HG02973 (cell line): ENCODE measurements around the gene PTTG1.

Source experiments
- ATAC-seq: cut with Tn5 transposase; IDR thresholded peaks from one replicate; pipeline ENCODE4 v1.9.1; 2021; ENCODE audit warnings: moderate library complexity; ENCODE audit not compliant: unreplicated experiment

The PTTG1 gene

GRCh38 chr5:160421625-160422258, at the start of gene PTTG1:
Gene PTTG1, plus strand, starts transcription at chr5:160421855. Its CDS starts 458 bp downstream, at chr5:160422313.
- ATAC-seq, result peak; percentile 61

- ATAC-seq, result no peak
Measured at GRCh38 chr5:160375166-160375565, 46.5 kb upstream of the PTTG1 start.

- ATAC-seq, result no peak
Measured at GRCh38 chr5:160375701-160376100, 46.0 kb upstream of the PTTG1 start.

- no peak for ATAC-seq
Measured at GRCh38 chr5:160376416-160376815, 45.2 kb upstream of the PTTG1 start.

DNA sequence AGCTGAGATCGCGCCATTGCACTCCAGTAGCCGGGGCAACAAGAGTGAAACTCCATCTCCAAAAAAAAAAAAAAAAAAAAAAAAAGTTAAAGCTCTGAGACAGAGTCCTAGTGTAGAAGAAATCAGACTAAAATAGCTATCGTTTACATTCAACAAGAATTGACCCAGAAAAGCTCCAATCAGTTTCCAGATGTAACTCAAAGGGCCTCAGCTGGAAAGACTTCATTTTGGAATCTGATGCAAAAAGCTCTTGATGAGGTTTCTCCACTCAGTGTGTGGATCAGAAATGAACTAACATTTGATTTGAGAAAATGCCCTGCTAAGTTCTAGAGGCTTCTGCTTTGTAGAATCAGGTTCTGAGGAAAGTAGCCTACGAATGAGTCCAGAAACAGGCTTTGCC, 44.0 kb upstream of the PTTG1 start:
- no peak for ATAC-seq

DNA sequence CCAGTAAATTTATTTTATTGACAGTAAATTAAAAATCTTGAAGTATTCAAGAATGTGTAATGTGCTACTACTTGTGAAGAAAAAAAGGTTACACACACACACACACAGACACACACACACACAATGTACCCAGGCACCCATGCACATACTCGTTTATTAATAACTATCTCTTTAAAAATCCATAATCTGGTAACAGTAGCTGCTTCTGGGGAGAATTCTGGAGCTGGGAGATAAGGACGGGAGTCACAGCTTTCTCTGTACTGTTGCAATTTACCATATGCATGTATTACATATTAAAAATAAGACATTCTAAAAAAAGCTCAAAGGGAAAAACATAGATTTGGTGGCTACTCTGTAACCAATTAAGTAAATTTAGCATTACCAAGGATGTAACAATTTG, 43.3 kb upstream of the PTTG1 start:
- no peak for ATAC-seq

GRCh38 chr5:160379511-160379910, 42.1 kb upstream of the PTTG1 start:
- ATAC-seq, result no peak

DNA sequence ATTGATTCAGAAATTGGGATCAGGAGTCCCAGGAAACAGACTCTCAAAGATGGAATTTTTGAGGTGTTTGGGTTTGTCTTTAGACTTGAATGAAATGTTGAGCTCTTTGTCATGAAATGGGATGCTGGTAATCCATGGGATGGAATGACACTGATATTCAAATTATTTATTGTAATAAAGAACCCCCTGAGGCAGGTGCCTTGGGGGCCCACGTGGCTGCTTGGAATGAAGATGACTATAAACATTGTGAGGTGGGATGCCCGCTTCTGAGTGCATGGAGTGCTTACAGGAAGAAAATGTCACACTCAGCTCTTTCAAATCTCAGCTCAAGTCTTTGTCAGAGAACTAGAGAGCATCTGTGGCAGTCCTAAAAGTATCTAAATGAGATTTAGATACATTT, 41.6 kb upstream of the PTTG1 start:
- ATAC-seq, result no peak

DNA sequence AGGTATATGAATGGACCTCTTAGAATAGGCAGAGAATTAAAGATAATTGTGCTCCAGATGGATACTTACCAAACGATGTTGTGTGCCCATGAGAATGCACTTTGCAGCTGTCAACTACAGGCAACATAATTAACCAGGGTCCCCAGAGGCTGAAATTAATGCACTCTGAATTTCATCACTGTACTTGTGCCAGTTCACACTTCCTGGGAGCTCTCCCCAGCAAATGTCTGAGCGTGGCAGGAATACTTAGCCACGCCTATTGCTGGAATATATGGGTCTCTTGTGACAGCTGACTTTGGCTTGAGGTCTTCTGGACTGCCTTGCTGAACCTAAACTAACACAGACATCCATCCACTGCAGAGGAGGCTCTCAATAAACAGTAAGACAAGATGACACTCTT, 39.3 kb upstream of the PTTG1 start:
- ATAC-seq, result no peak

DNA sequence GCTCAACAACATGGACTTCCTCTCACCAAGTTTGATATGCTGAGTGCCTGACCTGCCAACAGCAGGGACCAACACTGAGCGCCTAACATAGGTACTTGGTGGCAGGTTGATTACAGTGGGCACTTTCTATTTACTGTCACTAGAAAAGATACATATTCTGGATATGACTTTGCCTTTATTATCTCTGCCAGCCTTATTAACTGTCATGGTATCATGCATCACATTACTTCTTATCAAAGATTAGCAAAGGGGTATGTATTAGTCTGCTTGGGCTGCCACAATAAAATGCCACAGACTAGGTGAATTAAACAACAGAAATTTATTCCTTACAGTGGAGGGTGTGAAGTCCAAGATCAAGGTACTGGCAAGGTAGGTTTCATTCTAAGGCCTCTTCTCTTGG, 37.0 kb upstream of the PTTG1 start:
- ATAC-seq, result no peak

DNA sequence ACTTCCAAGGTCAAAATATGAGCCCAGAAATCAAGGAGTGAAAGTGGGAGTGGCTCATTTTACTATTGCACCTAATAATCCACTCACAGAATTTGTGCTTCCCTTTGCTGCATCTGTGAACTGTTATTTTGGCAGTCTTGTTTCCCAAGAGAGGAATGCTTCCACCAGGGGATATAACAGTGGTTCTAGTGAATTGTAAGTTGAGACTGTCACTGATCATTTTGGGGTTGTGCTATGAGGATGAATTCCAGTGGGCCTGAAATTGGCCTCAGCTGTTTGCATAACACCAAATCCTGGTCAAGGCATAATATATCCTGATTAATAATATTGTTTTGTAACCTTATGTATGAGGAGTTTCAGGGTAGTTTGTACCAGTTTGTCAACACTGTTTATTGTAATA, 36.2 kb upstream of the PTTG1 start:
- no peak for ATAC-seq

DNA sequence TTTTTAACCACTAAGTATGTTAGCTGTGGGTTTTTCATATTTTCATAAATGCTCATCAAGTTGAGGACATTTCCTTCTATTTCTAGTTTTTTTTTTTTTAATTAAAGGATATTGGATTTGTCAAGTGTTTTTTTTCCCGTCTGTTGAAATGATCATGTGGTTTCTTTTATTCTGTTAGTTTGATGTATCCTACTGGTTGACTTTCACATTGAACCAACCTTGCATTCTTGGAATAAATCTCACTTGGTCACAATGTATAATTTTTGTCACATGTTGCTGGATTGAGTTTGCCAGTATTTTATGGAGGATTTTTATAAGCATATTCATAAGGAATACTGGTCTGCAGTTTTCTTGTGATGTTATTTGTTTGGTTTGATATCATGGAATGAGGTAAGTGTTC, 34.2 kb upstream of the PTTG1 start:
- ATAC-seq, result no peak

- ATAC-seq, result no peak
Measured at GRCh38 chr5:160390787-160391696, 30.6 kb upstream of the PTTG1 start.

- no peak for ATAC-seq
Measured at GRCh38 chr5:160395111-160395510, 26.5 kb upstream of the PTTG1 start.

DNA sequence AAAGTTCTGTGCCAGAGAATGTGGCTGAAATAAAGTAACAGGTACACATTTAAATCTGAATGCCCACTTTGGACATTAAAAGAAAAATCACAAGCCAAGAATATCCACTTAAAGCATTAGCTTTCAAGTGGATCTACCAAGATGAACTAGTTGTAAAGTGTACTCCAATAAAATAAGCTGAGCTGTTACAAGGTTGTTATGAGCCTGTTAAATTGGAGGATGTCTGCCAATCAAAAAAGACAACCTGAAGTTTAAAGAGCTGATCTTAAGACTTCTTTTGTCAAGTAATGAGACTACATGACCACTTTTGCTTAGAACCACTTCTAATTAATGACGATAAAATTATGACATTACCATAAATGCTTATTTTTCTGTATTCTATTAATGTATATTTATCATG, 24.2 kb upstream of the PTTG1 start:
- ATAC-seq, result no peak

DNA sequence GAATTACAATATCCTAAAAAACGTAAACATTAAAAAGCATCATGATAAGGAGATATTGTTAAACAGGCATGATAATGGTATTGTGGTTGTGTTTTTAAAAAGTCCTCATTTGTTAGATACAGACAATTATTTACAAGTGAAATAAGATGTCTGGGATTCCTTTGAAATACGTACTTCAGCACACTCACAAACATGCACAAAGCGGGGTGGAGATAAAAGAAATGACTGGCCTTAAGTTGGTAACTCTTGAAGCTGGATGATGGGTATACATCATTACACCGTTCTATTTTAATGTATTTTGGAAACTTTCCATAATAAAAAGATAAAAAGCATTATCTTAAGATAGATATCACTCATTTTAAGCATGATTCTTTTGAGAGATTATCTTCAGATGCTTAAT, 22.8 kb upstream of the PTTG1 start:
- ATAC-seq, result no peak

DNA sequence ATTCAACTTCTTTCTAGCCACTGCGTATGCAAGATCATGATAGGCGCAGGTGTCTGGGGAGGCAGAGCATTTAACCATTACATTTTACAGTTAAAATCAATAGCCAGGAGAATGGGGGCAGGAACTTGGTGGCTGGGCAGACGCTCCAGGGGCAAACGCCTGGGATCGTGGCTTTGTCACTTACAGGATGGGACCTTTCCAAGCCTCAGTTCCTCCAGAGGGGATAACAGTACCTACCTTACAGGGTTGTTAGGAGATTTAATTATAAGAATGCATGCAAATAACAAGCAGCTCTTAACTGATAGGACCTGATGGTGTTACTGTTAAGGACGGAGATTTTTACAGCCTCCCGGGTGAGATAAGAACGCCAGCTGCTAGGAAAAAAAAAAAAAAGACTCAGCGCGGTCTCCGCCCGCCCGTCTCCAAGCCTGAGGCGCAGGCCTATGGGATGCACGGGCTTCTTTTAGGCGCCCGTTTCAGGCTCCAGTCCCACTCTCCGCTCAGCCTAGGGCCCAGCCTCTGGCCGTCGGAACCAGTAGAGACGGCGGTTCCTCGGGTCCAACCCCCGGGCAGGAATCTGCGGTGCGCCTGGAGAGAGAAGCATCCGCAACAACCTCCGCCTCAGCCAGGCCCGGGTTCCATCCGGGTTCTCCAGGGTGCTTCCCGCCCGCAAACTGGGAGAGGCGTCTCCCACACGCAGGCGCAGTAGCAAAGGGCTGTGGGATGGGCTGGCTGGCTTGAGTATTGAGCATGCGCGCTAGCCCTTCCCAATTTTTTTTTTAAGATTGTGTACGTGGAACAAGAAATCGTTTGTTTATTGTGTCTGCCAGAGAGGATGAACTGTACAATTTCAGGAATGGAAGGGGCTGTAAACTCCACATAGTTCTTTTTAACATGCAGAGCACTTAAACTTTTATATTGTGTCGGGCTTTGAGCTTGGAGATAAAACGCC, 22.0 kb upstream of the PTTG1 start, which contains the start of gene FAM200C:
Gene FAM200C (minus strand): TSS at position 653 of the 952 bp plus-strand sequence. CDS start 4,564 bp downstream, outside the sequence.
- ATAC-seq, result peak; percentile 79

GRCh38 chr5:160418561-160419457, 2.8 kb upstream of the PTTG1 start, which contains the start of gene SLU7:
Gene SLU7, minus strand, starts transcription at chr5:160419081. Its CDS starts 3,787 bp downstream, at chr5:160415294.
- peak; percentile 58 for ATAC-seq

GRCh38 chr5:160419458-160420330, 2.0 kb upstream of the PTTG1 start:
- no peak for ATAC-seq
